CD1c-positive myeloid dendritic cell (primary cell): ENCODE results near the gene PPP1R14B.

ENCODE experiments used
- DNase-seq: peaks from one replicate; pipeline ENCODE4 v3.0.0-alpha.2; 2016; ENCODE audit errors: extremely low spot score

Gene PPP1R14B

DNA sequence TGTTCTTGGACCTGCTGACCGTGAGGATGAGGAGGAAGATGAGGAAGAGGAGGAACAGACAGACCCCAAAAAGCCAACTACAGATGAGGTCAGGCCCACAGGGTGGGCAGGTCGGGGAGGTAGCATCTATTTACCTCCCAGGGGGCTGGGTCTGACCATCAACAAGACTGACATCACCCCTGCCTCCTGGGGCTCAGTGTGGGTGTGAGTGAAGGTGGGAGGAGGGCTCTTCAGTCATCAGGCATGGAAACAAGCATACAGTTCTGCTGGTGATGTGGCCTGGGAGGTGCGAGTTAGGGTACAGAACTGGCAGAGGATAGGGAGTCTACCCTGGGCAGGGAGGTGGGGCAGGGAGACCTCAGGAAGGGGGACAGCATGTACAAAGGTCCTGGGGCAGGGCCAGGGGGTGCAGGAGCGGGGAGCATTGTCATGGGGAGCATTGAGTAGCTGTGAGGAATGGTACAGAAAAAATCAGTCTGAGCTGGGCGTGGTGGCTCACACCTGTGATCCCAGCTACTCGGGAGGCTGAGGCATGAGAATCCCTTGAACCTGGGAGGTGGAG, 13.5 kb upstream of the PPP1R14B start:
- no peak for DNase-seq

DNA sequence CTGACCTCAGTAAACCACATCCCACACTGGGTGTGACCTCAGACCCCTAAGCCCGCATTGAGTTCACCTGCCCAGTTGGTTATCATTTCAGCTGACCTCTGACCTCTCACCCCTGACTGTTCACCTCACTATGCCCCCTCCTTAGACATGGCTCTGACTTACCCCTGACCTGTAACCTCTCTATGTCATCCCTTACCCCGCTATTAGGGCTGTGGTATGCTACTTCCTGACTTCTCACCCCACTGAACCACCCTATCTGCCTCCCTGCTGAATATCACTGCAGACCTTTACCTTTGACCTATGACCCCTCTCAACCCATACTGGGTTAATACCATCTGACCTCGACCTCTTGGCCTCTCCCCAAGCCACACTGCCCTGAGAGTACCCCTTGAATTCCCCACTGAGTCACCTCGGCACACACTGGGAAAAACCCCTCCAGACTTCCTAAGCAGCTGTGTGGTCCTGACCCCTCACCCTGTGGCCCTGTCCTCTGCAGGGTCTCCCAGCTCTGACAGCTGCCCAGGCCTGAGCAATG, 12.9 kb upstream of the PPP1R14B start:
- DNase-seq, result no peak

DNA sequence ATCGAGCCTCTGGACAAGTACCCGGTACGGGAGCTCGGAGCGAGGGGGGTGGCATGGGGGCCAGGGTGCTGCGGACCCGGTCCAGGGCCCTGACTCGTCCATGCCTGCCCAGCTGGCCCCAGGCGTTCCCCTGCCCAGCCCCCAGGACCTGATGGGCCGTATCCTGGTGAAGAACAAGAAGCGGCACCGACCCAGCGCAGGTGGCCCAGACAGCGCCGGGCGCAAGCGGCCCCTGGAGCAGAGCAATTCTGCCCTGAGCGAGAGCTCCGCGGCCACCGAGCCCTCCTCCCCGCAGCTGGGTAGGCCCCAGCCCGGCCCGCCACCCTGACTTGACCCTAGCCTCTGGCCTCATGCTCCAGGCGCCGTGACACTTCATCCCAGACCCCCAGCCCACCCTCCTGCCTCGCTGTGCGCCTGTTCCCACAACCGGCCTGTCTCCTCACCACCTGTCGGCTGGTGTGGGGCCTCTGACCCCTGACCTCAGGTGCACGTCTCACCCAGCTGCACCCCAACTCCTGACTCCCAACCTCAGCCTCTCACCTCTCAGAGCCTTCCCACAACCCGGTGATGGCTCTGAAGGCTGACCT, 12.3 kb upstream of the PPP1R14B start:
- no peak for DNase-seq

DNA sequence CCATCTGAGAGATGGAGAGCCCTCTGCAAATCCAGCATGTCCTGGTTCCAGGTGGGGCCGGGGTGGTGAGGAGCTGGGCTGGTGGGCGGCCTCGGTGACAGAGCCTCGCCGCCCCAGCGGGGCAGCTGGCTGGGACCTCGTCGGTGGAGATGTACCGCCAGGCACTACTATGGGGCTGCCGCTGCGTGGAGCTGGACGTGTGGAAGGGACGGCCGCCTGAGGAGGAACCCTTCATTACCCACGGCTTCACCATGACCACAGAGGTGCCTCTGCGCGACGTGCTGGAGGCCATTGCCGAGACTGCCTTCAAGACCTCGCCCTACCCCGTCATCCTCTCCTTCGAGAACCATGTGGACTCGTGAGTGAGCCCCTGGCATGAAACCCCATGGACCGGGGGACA, 11.6 kb upstream of the PPP1R14B start:
- no peak for DNase-seq

DNA sequence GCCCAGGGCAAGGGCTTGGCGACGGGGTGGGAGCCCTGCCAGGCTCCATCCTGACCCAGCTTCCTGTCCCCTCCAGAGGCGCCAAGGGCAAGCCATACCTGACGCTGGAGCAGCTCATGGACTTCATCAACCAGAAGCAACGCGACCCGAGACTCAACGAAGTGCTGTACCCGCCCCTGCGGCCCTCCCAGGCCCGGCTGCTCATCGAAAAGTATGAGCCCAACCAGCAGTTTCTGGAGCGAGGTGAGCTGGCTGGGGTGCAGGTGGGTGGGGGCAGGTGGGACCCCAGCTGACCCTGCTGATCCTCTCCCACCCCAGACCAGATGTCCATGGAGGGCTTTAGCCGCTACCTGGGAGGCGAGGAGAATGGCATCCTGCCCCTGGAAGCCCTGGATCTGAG, 9.6 kb upstream of the PPP1R14B start:
- DNase-seq, result no peak

DNA sequence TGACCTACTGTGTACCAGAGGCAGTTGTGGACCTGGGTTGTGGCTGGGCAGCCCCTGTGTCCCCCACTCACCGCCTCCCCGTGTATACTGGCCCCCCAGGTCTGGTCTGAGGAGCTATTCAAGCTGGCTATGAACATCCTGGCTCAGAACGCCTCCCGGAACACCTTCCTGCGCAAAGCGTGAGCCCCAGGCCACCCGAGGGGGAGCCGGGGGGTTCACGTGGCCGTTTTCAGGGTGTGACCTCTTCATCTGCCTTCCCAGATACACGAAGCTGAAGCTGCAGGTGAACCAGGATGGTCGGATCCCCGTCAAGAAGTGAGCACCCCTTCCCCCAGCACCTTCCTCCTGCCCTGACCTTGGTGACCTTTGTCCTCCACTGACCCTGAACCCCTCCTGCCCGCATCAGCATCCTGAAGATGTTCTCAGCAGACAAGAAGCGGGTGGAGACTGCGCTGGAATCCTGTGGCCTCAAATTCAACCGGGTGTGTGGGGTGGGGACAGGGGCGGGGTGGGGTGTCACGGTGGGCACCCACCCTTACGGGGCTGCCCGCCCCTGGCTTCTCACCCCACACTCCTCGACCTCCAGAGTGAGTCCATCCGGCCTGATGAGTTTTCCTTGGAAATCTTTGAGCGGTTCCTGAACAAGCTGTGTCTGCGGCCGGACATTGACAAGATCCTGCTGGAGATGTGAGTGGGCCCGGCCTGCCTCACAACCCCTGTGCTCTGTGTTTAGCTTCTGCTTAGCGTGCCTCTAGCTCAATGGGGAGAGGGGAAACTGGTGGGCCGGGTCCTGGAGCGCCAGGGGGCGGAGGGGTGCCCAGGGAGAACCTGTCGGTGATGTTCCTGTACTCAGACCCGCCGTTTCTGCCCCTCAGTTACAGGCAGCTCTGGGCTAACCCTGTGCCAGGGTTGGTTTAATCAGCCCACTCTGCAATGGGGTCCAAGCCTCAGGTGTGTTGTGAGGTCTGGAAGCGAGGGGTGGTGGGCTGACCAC, 8.7 kb upstream of the PPP1R14B start:
- no peak for DNase-seq

DNA sequence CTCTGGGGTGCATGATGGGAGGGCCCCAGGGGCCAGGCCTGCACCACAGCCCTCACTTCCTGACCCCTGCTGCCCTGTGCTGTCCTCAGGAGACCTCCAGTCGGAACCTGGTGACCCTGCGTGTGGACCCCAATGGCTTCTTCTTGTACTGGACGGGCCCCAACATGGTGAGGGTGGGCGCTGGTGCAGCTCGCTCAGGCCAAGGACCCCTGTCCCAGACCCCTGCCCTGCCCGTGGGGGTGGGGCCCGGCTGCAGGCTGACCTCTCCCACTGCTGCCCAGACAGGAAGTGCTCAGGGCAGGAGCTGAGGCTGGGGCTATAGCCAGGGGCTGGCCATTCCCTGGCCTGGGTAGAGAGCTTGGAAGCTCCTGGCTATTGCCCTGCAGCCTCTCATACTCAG, 7.6 kb upstream of the PPP1R14B start:
- no peak for DNase-seq

DNA sequence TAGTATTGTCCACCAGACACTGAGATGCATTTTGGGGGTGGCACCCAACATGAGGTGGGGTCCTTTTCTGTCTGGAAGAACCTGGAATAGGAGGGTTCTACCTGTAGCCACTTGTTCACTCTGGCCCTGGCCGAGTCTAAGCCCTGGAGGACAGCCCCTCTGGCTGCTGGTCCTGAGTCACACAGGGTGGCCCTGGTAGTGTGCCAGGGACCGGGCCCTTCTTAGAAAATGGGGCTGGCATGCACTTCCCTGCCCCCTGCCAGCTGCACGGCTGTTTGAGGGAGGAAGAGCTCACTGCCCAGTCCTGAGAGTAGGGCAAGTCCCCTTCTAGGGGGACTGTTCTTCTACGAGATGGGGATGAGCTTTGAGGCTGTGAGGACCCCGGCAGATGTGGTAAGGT, 6.7 kb upstream of the PPP1R14B start:
- DNase-seq, result no peak

DNA sequence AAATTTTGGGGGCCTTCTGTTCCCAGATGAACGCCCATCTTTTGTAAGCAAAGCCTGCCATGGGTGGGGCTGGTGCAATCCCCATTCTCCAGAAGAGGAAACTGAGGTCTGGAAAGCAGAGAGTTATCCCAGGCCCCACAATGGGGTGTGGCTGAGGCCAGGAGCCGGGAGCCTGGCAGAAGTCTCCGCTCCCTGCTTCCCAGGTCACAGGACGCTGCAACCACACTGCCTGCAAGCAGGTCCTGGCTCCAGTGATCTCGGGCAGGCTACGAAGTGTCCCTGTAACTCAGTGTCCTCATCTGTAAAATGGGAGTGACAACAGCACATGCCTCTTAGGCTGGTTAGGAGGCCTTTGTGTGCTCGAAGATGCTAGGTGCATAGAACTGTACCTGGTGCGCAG, 6.3 kb upstream of the PPP1R14B start:
- no peak for DNase-seq

DNA sequence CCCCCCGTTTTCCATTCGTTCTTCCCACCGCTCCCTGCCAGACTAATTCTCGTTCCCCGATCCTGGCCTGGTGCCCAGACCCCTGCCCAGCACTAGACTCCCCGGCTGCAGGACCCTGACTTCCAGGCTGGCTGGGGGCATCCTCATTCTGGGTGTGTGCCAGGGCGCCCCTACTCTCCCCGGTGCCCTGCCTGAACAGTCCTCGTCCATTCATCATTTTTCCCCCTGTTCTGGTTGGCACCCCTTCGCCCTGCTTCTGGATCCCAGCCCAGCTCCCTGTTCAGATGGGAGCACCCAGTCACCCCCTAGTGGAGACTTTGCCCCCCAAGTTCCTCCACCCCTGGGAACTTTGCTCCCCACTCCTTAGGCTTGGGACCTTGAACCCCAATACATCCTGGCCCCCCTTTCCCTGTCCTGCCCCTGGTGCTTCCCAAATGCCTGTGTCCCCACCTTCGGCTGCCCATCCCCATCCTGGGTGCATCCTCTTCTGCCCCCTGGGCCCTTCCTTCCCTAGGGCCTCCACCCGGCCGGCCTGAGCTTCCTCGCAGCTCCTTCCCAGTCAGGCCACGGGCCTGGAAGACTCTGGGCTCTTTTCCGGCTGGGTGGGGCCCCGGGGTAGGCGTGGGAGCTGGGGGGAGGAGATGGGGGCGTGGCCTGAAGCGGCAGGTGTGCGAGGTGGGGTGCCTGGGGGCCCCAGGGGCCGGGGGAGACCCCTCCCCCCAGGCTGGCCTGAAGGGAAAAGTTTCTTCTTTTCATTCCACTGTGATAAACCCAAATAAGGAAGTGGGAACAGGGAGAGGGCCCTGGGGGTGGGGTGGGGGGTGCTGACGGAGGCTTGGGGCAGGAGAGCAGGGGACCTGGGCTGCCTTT, 5.5 kb upstream of the PPP1R14B start:
- DNase-seq, result peak; percentile 36

DNA sequence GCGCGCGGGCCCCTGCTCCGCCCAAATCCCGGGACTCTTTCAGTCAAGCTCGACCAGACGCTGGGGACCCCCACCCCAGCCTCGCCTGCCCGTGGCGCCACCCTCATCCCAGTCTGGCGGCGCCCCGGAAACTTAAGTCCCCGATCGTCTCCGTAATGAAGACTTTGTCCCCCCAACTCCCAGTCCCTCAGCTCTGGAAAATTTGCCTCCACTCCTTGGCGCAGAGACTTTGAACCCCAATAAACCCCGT, 4.9 kb upstream of the PPP1R14B start:
- no peak for DNase-seq

DNA sequence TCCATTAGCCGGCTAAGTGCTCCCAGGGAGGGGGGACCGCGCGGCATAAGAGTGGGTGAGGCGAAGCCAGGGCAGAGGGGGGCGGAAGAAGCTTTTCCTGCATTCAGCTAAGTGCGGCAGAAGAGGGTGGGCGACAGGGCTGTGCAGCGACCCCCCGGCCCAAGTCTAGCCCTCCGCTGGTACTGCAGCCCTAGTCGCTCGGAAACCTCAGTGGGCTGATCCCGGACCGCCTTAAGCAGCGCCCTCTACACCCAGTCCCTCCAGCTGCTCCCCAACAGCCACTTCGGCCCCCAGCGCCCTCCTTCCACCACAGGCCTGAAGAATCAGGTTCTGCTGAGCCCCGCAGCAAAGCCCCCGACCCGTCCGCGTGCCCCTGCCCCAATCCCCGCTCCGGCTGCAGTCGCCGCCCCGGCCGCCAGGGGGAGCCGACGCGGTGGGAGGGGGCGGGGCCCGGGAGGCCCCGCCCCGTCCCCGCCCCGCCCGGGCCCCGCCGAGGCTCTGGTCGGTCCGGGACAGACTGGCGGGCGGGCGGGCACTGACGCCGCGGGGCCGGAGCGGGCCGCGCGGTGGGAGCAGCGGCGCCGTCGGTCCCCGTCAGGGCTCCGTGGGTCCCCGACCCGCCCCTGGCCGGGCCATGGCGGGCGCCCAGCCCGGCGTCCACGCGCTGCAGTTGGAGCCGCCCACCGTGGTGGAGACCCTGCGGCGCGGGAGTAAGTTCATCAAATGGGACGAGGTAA, 4.4 kb upstream of the PPP1R14B start, which contains the start of gene PLCB3:
Gene PLCB3, plus strand, starts transcription at position 515 of the 737 bp plus-strand sequence. Its CDS starts 120 bp downstream, at position 635.
- peak; percentile 88 for DNase-seq

DNA sequence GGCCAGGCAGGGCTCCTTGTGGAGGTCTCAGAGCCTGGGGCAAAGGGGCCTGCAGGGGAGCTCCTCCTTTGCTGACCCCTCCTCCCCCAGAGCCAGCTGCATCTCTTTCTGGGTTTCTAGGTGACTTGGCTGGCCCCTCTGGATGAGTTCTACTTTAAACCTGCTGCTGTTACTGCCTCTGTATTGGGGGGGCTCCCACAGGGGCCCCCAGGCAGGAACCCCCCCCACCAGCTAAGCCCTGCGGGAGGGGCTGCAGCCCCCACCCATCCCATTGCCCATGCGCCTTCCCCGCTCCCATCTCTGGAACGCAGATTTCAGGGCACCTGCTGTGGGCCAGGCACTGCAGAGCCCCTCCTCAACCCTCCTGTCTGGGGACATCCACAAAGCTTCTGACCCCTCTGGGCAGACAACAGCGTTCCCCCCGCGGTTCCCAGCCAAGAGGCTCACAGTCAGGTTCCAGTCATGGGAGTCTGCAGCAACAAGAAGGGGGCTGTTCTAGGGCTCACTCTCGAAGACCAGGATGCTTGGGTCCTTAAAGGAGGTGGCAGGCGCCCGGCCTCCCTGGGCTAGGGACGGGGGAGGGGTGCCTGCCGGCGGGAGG, 3.8 kb upstream of the PPP1R14B start:
- DNase-seq, result no peak

DNA sequence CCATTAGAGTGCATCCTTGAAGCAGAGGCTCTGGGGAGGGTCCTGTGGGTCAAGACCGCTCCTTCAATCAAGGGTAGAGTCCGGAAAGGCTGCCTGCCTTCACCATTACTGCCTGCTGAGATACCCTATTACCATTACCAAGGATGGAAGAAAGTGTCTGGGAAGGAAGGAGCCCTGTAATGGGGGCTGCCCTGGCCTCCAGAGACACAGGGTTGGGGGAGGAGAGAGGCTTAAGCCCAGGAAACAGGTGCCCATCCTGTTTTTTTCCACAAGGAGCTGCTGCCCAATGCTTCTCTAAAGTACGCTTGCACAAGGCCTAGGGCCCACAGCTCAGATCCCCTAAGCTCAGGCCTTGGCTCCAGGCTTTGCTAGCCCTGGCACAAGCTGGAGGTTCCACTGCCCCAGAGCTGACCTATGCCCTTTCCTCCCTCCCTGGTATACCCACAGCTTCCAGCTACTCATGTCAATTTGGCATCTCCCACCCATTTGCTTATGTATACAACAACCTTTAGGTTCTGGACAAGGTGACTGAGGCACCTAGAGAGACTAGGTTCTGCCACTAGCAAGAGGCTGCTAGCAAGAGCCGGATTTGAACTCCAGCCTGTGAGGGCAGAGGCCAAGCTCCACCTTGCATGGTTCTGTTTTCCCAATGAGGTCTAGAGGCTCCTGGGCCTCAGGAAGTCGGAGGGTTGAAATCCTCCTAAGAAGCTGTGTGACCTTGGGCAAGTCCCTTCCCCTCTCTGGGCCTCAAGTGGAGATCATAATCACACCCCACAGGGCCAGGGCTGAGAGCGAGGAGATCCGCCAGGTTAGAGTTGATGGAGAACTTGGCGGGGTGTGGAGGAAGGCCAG, 3.0 kb upstream of the PPP1R14B start:
- no peak for DNase-seq

DNA sequence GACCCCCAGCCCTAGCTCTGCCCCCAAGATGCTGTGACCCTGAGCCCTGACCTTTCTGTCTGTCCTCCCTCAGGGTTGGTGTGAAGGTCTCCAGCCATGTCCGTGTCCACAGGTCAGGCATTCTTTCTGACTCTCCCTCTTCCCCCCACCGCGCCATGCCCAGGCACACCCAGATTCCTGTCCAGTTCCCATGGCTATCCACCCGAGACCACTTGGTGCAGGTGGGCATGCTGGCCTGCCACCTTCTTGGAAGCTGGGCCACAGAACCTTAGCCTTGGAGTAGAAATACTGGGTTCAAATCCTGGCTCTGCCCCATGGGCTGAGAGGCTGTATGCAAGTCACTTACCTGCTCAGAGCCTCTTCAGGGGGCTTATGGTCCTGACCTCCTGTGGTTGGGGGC, 2.3 kb upstream of the PPP1R14B start:
- no peak for DNase-seq

DNA sequence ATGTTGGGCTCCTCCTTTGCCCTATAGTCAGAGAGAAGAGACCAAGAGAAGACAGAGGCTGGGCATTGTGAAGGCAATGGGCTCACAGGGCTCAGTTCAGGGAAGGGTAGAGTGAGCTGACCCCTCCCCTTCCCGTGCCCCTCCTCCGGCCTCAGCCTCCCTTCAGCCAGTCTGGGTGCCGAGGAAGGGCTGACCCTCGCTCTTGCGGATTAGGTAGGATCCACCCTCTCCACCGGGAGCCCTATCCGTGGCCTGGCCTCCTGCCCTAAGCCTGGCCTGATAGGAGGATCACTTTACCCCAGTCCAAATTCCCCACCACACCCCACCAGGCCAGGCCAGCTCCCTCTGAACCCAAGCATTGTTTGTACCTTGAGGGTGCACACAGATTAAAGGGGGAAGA, 1.8 kb upstream of the PPP1R14B start:
- DNase-seq, result no peak

DNA sequence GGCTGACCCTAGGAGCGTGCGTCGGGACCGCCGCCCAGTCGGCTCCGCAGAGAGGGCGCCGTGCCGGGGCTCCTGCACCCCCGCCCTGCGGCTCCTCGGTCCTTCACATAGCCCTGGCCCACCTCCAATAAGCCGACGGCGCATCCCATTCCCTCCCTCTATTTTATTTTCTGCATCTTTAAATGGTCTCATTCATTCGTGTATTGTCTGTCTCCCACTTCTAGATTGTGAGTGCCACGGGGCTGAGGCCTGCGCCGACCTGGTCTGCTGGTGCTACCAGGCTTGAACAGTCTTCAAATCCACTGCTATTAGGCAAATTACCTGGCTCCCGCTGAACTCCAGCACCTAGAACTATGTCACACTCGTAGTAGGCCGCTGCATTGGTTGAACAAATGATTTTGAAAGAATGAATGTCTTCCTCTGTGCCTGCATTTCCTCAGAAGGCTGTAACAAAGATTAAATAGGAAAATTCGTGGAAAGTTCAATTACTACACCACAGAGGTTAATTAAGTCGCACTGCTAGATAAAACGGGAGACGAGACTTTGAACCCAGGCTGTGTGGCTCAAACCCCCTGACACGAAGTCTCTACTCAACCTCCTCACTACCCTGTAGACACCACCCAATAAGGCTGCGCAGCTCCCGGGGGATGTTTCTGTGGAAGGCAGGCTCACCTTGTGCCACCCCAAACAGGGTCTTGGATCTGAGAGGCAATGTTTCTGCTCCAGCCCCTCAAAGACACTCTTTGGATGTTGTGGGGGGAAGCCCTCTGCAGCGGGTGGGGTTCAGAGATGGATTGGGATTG, 1.2 kb upstream of the PPP1R14B start:
- DNase-seq, result no peak

DNA sequence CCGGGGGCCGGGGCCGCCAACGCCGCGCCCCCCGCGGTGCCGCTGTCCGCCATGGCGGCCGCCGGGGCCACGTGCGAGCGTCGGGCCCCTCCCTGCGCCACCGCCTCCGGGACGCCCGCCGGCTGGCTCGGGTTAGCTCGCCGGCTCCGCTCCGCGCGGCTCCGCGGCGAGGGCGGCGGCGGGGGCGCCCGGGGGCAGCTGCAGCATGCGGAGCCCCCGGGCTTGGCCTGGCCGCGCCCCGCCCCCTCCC, 197 bp downstream of the PPP1R14B start:
- DNase-seq, result peak; percentile 27
